Stimulated activated CD8-positive, alpha-beta memory T cell treated with anti-CD3 and anti-CD28 coated beads, Interleukin-15, amount 100 ng/mL, for 24 hours (primary cell): ENCODE results near the gene SMIM14.
"Not testable (repeated sequence)": the region's sequence is repeated elsewhere in the genome, so short reads cannot be mapped to it uniquely, and the experiment has no call there.

Source experiments
- DNase-seq: peaks from one replicate; pipeline ENCODE4 v3.0.0-alpha.2; 2020; ENCODE audit warnings: low read depth

Gene SMIM14

DNA sequence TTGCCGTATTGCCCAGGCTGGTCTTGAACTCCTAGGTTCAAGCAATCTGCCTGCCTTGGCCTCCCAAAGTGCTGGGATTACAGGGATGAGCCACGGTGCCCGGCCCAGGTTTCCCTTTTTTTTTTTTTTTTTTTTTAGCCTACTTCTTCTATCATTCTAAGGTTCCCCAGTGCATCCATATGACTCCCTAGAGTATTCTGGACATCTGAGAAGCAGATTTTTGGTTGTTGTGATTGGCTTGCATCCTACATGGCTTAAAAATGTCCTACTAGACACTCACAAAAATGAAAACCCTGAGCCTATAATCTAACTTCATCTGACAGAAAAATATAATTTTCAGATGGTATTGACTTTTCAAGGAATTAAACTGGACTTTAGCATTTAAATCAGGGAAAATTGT is 41.7 kb downstream of the SMIM14 start:
- no peak for DNase-seq

DNA sequence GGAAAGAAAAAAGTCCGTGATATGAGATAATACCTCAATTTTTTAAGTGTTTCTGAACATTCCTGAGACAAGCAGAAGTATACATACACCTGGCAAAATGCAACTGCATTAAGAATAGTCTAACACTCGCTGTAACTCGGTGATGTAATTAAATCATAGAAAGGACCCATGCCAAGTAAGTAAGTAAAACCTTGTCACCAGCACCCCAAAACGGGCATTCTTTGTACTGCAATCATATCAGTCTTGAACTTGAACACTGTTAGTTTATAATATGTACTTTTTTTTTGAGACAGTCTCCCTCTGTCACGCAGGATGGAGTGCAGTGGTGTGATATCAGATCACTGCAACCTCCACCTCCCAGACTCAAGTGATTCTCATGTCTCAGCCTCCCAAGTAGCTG is 47.4 kb downstream of the SMIM14 start:
- no peak for DNase-seq

DNA sequence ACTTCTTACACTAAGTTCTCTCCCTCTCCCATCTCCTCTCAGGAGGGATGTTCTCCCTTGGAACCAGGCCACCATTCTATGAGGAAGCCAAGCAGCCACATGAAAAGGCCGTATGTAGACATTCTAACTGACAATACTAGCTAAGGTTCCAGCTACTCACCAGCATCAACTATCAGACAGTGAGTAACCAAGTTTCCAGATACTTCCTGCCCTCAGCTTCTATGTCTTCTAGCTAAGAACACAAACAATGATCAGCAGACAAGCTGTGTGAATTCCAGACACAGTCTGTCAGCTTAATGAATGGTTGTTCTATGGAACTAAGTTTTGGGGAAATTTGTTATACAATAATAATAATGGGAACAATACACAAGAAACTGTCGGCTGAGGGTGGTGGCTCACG is 50.8 kb downstream of the SMIM14 start:
- DNase-seq, result no peak

DNA sequence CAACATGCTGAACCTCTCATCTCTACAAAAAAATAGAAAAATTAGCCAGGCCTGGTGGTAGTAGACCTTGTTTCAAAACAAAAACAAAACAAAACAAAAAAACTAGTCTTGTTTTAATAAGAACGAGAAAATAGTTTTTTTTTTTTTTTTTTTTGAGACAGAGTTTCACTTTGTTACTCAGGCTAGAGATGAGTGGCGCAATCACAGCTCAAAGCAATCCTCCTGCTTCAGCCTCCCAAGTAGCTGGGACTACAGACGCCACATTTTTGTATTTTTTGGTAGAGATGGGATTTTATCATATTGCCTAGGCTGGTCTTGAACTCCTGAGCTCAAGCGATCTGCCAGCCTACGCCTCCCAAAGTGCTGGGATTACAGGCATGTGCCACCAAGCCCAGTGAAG is 63.7 kb downstream of the SMIM14 start:
- DNase-seq, result no peak

DNA sequence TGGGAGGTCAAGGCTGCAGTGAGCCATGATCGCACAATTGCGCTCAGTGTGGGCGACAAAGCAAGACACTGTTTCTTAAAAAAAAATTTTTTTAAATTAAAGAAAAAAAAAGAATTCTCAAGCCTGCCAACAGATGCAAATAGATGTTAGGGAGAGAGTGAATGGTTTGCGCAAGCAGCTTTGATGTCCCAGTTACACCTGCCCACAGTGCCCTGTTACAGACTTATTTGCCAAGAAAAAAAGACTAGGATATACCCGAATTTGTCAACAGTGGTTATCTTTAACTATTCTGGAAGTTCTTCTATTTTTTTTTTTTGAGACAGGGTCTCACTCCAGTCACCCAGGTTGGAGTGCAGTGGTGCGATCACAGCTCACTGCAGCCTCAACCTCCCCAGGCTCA is 67.2 kb downstream of the SMIM14 start:
- DNase-seq, result no peak

DNA sequence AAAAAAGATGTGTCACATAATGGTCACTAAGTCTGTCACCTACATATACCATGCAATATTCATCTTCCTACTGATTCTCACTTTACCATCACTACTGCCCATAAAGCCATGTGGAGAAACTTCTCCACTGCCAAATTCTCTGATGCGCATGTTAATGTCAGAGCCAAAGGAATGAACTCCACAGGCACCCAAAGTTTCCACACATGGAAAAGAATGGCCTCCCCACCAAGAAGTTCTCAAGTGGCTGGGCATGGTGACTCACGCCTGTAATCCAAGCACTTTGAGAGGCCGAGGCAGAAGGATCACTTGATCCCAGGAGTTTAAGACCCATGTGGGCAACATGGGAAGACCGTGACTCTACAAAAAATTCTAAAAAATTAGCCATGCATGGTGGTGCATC is 67.6 kb downstream of the SMIM14 start:
- DNase-seq, result no peak

DNA sequence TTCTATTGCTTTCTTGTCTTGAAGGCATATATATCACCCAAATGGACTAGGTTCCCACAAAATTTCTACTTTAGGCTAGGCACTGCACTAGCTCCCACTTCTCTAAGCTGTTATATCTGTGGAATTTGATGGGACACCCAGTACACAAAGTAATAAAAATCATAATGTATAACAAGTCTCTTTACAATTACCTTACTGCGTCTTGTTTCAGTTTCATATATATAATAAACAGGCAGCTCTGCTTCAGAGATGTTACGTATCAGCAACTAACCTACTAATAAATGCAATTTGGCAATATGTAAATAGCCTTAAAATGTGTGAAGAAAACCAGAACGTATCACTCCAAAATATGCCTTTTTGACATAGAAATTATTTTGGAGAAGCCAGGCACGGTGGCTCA is 69.5 kb downstream of the SMIM14 start:
- DNase-seq, result no peak

DNA sequence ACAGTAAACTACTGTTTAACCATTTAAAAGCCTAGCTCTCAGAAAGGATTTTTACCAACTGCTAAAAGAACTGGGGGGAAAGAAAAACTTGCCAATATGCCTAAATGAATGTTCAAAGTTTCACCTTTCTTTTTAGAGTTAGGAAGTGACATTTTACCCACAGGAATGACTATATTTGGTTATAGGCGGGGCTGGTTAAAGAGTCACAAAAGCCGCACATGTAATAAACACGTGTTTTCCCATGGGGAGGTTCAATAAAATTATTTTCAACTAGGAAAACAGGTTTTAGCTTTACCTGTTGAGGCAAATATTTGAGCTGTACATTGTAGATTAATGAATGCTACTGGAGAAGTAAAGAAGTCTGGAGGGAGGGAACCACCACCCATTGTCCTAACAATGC is 69.9 kb downstream of the SMIM14 start:
- no peak for DNase-seq

DNA sequence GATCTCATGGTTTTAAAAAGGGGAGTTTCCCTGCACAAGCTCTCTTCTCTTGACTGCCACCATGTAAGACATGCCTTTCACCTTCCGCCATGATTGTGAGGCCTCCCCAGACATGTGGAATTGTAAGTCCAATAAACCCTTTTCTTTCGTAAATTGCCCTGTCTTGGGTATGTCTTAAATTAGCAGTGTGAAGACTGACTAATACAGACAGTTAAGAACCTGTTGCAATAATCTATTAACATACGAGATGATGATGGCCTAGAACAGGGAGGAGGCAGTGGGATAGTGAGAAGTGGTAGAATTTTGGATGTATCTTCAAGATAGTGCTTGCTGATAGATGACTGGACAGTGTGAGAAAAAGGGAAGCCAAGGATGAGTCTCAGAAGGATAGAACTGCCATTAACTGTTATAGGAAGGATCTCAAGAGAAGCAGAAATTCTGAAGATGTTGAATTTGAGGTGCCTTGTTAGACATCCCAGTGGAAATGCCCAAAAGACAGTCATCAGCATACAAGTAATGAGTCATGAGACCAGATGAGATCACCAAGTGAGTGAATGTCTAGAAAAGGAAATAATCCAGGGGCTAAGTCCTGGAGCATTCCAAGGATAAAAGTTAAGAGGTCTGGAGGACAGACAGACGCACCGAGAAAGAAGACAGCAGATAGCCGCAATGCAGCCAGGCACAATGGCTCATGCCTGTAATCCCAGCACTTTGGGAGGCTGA is 72.6 kb downstream of the SMIM14 start:
- no peak for DNase-seq

DNA sequence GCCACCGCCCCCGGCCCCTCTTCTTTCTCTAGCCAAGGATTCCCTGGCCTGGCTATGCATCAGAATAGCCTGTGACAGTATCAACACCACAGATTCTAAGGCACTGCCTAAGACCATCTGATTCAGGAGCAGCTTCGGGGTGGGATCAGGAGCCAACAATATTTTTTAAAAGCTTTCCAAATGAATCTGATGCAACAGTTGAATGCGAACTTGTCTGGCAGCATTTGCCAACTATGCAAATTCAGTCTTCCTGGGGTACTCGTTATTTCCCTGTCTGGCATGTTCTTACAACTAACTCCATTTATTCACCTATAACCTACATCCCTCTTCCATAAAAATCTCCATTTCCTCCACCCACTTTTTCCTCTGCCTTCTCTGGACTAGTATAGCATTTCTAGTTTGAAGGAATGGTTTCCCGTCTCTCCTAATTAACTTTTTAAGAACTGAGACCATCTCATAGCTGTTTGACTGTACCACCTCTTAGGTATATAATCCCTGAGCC is 75.3 kb downstream of the SMIM14 start:
- DNase-seq, result no peak

DNA sequence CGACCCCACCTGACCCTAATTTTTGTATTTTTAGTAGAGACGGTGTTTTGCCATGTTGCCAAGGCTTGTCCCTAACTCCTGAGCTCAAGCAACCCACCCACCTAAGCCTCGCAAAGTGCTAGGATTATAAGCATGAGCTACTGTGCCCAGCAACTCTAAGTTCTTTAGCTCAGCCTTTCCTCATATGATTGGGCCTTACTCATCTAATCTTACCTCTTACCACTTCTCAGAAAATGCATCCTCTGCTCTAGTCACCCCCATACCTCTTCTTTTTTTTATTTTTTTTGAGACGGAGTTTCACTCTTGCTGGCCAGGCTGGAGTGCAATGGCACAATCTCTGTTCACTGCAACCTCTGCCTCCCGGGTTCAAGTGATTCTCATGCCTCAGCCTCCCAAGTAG is 75.9 kb downstream of the SMIM14 start:
- no peak for DNase-seq

DNA sequence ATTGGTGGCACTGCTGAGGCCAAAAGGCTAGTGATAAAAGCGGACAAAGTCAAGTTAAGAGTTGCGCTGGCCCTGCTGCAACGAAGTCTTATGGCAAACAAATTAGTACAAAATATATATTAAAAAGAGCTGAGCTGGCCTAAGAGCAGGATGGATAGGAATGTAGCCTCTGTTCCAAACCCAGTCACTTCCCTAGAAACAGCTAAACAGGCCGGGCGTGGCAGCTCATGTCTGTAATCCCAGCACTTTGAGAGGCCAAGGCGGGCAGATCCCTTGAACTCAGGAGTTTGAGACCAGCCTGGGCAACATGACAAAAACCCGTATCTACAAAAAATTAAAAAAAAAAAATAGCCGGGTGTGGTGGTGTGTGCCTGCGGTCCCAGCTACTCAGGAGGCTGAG is 79.0 kb downstream of the SMIM14 start:
- DNase-seq, result no peak

DNA sequence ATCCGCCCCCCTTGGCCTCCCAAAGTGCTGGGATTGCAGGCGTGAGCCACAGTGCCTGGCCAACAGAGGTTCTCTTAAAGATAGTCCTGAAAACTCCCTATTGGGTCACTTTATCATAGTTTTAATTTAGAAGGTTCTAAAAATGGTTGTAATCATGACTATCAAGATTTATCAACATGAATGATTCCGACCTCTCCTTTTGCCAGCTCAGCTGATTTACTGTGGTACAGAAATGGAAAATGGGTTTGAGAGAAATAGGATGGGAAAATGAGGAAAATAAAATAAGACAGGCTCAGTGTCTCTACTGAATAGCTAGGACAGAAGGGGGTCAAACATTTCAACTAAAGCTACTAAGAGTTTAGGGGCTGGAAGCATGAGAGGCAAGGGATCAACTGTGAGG is 83.2 kb downstream of the SMIM14 start:
- DNase-seq, result no peak

DNA sequence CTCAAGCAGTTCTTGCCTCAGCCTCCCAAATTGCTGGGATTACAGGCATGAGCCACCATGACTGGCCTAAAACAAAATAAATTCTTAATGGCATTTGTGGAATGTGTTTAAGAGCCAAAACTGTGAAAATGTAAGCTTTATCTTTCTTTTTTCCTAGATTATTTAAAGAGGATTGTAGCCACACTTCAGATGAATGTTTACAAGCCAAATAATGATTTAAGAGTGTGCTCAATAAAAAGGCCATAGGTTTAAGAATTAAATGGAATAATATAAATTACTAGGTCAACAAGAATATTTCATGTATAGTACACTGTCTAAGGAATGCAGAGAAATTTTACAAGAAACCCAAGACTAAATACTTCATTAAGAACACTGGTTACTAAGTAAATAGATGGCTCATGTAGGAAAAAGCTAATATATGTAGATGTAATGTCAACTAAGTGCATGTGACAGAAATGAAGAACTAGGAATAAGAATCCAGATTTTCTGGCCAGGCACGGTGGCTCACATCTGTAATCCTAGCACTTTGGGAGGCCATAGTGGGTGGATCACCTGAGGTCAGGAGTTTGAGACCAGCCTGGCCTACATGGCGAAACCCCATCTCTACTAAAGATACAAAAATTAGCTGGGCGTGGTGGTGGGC is 90.1 kb downstream of the SMIM14 start:
- DNase-seq, result no peak

DNA sequence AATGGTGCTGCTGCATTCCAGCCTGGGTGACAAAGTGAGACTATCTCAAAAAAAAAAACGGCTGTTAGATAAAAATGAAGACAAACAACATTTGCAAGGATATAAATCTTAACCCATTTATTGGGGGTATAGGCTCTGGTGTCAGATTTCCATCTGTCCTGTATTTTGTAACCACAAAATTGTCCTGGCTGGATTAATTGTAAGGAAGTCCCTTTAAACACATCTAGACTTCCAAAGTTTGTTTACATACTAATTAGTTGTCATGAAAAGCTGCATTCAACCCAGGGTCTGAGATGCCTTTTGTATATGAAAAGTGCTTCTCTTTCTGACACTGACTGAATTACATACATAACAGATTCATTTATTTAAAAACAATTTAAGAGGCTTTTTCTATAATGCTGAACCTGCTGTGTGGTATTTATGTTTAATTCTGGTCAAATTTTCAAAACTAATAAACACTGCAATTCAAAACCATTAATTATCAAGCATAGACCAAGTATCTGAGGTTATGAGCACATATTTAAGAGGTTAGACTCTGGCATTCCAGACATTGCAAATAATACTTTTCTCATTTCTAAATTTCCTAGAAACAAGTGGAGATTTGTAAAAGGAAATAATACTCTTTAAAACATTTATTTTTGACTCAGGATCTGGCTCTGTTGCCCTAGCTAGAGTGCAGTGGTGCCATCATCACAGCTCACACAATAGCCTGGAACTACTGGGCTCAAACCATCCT is 93.9 kb downstream of the SMIM14 start:
- DNase-seq, result no peak

DNA sequence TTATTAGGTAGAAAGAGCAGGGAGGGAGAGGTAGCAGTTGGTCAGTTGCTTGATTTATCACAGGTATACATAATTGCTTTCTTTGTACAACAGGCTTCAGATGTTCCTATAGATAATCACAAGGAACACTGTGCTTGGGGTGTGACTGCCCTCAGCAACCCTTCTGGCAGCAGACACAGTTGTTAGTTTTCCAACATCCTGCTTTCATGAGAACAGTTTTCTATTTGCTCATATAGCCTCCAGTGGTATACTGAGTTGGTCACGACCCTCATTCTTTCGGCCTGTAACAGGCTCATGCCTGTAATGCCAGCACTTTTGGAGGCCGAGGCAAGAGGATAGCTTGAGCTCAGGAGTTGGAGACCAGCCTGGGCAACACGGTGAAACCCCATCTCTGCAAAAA is 94.6 kb downstream of the SMIM14 start:
- DNase-seq, result not testable (repeated sequence)

DNA sequence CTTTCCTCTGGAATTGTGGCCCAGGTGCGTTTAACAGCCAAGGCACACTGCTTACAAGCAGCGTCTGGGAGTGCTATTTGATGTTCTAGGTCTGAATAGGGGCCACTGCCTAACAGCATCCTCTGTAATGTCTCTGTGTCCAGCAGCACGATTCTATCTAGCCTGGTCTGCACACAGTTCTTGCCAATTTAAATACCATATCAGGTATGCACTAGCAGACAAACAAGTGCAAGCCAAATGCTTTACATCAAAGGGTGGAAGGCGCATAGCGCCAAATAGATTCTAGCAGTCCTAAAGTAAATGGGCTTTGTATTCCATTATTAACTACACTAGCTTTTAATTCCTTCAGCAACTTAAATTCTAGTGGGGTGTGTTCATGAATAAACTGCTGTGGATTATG is 95.6 kb downstream of the SMIM14 start:
- no peak for DNase-seq

DNA sequence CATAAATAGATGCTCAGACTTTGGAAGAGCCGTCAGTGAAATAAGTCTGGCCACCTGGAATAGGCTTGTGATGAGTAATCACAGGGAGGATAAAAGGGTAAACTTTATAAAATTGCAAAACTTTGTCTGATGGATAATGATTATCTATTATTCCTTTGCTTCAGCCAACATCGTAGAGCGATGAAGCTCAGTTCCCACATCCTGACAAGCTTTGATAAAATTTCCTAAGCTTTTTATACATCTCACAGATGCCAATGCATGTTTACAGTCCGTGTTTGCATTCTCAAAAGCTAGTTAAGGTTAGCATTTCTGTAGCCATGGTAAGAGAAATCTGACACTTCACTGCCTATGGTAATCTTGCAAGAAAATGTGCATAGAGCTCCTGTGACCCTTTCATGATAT is 96.1 kb downstream of the SMIM14 start:
- no peak for DNase-seq

DNA sequence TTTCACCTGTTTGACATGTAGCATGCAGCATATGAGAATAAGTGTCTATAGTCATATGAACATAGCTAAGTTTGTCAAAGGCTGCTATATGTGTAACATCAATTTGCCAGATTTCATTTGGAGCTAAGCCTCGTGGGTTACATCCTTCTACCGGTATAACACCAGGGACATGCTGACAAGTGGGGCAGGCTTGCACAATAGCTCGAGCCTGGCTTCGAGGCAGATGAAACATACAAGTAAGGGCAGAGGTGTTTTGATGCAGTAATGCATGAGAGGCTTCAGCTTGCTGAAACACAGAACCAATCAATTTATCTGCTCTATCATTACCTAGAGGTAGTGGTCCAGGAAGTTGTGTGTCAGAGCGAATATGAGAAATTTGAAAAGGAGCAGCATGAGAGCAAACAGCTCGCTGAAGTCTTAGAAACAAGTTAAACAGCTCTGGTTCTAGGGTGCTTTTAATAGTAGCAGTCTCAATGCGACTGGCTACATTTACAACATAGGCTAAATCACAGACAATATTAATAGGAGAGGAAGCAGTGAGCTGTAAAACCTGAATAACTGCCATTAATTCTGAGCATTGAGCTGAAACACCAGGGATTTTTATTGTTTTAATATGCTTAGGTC is 96.6 kb downstream of the SMIM14 start:
- DNase-seq, result no peak

DNA sequence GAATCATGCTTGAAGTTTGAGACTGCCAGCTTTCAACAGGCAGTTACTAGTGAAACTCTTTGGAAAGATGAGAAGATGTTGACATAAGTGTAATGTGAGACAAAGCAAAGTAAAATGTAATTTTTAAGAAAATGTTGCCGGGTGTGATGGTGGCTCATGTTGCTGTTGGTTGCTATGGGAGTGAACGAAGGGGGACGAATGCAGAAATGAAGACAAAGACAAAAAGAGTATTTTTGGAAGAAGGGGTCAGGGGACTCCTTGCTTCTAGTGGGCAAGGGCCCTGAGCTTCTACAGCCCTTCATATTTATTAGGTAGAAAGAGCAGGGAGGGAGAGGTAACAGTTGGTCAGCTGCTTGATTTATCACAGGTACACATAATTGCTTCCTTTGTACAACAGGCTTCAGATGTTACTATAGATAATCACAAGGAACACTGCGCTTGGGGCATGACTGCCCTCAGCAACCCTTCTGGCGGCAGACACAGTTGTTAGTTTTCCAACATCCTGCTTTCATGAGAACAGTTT is 99.5 kb downstream of the SMIM14 start:
- no peak for DNase-seq

DNA sequence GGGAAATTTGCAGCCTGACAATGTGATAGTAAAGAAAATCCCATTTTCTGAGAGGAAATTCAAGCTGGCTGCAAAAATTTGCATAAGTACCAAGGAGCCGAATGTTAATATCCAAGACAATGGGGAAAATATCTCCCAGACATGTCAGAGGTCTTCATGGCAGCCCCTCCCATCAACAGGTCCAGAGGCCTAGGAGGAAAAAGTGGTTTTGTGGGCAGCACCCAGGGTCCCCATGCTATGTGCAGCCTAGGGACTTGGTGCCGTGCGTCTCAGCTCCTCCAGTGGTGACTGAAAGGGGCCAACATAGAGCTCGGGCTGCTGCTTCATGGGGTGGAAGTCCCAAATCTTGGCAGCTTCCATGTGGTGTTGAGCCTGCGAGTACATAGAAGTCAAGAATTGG is 105.1 kb downstream of the SMIM14 start:
- DNase-seq, result no peak

DNA sequence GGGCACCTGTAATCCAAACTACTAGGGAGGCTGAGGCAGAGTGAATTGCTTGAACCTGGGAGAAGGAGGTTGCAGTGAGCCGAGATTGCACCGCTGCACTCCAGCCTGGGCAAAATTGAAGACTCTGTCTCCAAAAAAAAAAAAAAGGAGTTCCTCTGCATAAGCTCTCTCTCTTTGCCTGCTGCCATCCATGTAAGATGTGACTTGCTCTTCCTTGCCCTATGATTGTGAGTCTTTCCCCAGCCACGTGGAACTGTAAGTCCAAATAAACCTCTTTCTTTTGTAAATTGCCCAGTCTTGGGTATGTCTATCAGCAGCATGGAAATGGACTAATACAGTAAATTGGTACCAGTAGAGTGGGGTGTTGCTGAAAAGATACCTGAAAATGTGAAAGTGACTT is 106.4 kb downstream of the SMIM14 start:
- not testable (repeated sequence) for DNase-seq

DNA sequence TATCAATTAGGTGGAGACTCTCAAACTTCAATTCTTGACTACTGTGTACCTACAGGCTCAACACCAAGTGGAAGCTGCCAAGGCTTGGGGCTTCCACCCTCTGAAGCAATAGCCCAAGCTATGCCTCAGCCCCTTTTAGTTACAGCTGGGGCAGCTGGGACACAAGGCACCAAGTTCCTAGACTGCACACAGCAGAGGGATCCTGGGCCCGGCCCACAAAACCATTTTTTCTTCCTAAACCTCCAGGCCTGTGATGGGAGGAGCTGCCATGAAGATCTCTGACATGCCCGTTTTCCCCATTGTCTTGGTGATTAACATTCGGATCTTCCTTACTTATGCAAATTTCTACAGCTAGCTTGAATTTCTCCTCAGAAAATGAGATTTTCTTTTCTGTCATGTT is 108.0 kb downstream of the SMIM14 start:
- DNase-seq, result no peak
